NCI-H187 treated with DMSO at 0.1 percent for 48 hours (cell line): ENCODE data around the gene KIAA1328.
"Not testable (repeated sequence)": the region's sequence is repeated elsewhere in the genome, so short reads cannot be mapped to it uniquely, and the experiment has no call there.

Source experiments
- DNase-seq: peaks from one replicate; lab custom pipeline; 2025; lab: John Stamatoyannopoulos, UW

KIAA1328 gene

GRCh38 chr18:37144921-37145320 is 316.0 kb downstream of the KIAA1328 start:
- DNase-seq: no peak

GRCh38 chr18:37156330-37156942 is 327.5 kb downstream of the KIAA1328 start:
- no peak for DNase-seq

- no peak for DNase-seq
These were observed 331.3 kb downstream of the KIAA1328 start for GRCh38 chr18:37160038-37160820.

- DNase-seq: no peak
These were observed 332.6 kb downstream of the KIAA1328 start for GRCh38 chr18:37161491-37161890.

GRCh38 chr18:37162551-37162950 is 333.6 kb downstream of the KIAA1328 start:
- DNase-seq: no peak

- DNase-seq: no peak
These were observed 334.2 kb downstream of the KIAA1328 start for GRCh38 chr18:37163119-37163518.

- no peak for DNase-seq
These were observed 337.6 kb downstream of the KIAA1328 start for GRCh38 chr18:37166491-37166890.

GRCh38 chr18:37166966-37167365 is 338.0 kb downstream of the KIAA1328 start:
- DNase-seq: not testable (repeated sequence)

GRCh38 chr18:37170984-37171383 is 342.1 kb downstream of the KIAA1328 start:
- DNase-seq: no peak

- DNase-seq: no peak
These were observed 344.5 kb downstream of the KIAA1328 start for GRCh38 chr18:37173384-37173783.

GRCh38 chr18:37175727-37176620 is 347.0 kb downstream of the KIAA1328 start:
- DNase-seq: no peak

GRCh38 chr18:37176621-37176934 is 347.7 kb downstream of the KIAA1328 start:
- no peak for DNase-seq

- DNase-seq: no peak
These were observed 350.5 kb downstream of the KIAA1328 start for GRCh38 chr18:37179384-37179783.

- no peak for DNase-seq
These were observed 351.2 kb downstream of the KIAA1328 start for GRCh38 chr18:37180086-37180485.

- no peak for DNase-seq
These were observed 353.6 kb downstream of the KIAA1328 start for GRCh38 chr18:37182340-37183135.

GRCh38 chr18:37184209-37184868 is 355.4 kb downstream of the KIAA1328 start:
- no peak for DNase-seq

- no peak for DNase-seq
These were observed 359.3 kb downstream of the KIAA1328 start for GRCh38 chr18:37188016-37188791.

GRCh38 chr18:37199741-37200140 is 370.8 kb downstream of the KIAA1328 start:
- DNase-seq: no peak

- no peak for DNase-seq
These were observed 378.4 kb downstream of the KIAA1328 start for GRCh38 chr18:37207343-37207742.

- DNase-seq: no peak
These were observed 381.9 kb downstream of the KIAA1328 start for GRCh38 chr18:37210781-37211180.
